ENCODE results near the gene AFDN.

Gene AFDN

GRCh38 chr6:168011291-168011690 is 184.6 kb downstream of the AFDN start:
- H3F3A ChIP-seq (ENCODE audit: insufficient read depth, low read length) = no peaks in the 10 kb centered on the region
- no peaks in the 10 kb centered on the region for H3K9me3 ChIP-seq (replicated peaks; ENCODE audit: insufficient read depth, low read length)
- H4K20me1 ChIP-seq (ENCODE audit: insufficient read depth, low read length) = no peaks in the 10 kb centered on the region
- no peak overlapping the region for H3K9ac ChIP-seq (ENCODE audit: low read length)
- no peak for DNase-seq
- no peaks in the 10 kb centered on the region for H3K36me3 ChIP-seq (replicated peaks; ENCODE audit: insufficient read depth, low read length)
- no peak overlapping the region for H3K27ac ChIP-seq (ENCODE audit: low read length)
- no peak overlapping the region for H3K4me2 ChIP-seq (ENCODE audit: low read depth, low read length)
- H3K9me2 ChIP-seq (replicated peaks; ENCODE audit: insufficient read depth, low read length) = no peaks in the 10 kb centered on the region
- no peak overlapping the region for H3K4me3 ChIP-seq (ENCODE audit: low read length)
- H2AFZ ChIP-seq (ENCODE audit: low read length) = no peak overlapping the region
- H3K4me1 ChIP-seq (ENCODE audit: low read length) = no peaks in the 10 kb centered on the region
- no peaks in the 10 kb centered on the region for H3K79me2 ChIP-seq (ENCODE audit: low read length)
- peaks cover 7% of the 10 kb centered on the region; the same call in 1 of the 2 replicates for H3K27me3 ChIP-seq (replicated peaks; ENCODE audit: insufficient read depth, low read length)
- TF ChIP-seq EZH2phosphoT487 (IDR thresholded peaks at IDR 0.05; ENCODE audit: low read length) (no peak), EZH2 (optimal IDR thresholded peaks at IDR 0.05; ENCODE audit: low read depth, low read length) (no peak)
- TF ChIP-seq, protein P1, sequence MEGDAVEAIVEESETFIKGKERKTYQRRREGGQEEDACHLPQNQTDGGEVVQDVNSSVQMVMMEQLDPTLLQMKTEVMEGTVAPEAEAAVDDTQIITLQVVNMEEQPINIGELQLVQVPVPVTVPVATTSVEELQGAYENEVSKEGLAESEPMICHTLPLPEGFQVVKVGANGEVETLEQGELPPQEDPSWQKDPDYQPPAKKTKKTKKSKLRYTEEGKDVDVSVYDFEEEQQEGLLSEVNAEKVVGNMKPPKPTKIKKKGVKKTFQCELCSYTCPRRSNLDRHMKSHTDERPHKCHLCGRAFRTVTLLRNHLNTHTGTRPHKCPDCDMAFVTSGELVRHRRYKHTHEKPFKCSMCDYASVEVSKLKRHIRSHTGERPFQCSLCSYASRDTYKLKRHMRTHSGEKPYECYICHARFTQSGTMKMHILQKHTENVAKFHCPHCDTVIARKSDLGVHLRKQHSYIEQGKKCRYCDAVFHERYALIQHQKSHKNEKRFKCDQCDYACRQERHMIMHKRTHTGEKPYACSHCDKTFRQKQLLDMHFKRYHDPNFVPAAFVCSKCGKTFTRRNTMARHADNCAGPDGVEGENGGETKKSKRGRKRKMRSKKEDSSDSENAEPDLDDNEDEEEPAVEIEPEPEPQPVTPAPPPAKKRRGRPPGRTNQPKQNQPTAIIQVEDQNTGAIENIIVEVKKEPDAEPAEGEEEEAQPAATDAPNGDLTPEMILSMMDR (IDR thresholded peaks at IDR 0.05; ENCODE audit: low read length) = no peak

DNA sequence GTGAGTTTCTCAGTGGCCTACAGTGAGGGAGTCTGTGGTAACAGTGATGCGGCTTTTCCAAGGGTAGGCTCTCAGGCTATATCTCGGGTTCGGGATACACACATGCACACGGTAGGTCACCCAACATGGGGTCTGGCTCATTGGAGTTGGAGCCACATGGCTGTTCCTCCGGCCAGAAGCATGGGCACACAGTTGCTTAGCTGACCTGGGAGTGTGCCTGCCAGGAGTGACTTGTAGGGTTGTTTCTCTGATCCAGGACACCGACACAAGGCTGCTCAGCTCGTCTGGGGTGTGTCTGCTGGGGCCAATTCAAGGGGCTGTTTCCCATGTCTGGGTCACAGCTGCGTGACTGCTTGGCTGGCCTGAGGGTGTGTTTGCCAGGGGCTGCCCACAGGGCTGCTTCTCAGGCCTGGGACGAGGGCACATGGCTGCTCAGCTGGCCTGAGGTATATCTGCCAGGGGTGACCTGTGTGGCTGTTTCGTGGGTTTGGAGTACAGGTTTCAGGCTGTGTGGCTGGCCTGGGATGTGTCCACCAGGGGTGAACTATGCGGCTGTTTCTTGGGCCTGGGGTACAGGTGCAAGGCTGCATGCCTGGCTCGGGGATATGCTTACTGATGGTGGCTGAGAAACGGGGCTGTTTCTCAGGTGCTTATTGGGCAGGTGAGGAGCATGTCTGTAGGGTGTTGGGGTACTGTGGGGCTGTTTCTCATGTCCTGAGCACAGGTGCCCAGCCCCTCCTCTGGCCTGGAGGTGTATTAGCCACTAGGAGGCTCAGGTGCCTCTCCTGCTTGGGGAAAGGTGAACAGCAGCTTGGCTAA is 185.9 kb downstream of the AFDN start:
- TF ChIP-seq EZH2 (optimal IDR thresholded peaks at IDR 0.05; ENCODE audit: low read depth, low read length) (no peak), EZH2phosphoT487 (IDR thresholded peaks at IDR 0.05; ENCODE audit: low read length) (no peak)
- TF ChIP-seq, protein P1 (IDR thresholded peaks at IDR 0.05; ENCODE audit: low read length) = no peak
- Histone ChIP-seq H3K4me3 (ENCODE audit: low read length) (no peak overlapping the region), H3K9me3 (replicated peaks; ENCODE audit: insufficient read depth, low read length) (no peaks in the 10 kb centered on the region), H3F3A (ENCODE audit: insufficient read depth, low read length) (no peaks in the 10 kb centered on the region), H3K9ac (ENCODE audit: low read length) (no peak overlapping the region), H3K4me1 (ENCODE audit: low read length) (no peaks in the 10 kb centered on the region), H4K20me1 (ENCODE audit: insufficient read depth, low read length) (no peaks in the 10 kb centered on the region), H3K4me2 (ENCODE audit: low read depth, low read length) (no peak overlapping the region), H3K27ac (ENCODE audit: low read length) (no peak overlapping the region), H3K27me3 (replicated peaks; ENCODE audit: insufficient read depth, low read length) (peaks cover 7% of the 10 kb centered on the region; the same call in 1 of the 2 replicates), H3K36me3 (replicated peaks; ENCODE audit: insufficient read depth, low read length) (no peaks in the 10 kb centered on the region), H3K9me2 (replicated peaks; ENCODE audit: insufficient read depth, low read length) (no peaks in the 10 kb centered on the region), H3K79me2 (ENCODE audit: low read length) (no peaks in the 10 kb centered on the region), H2AFZ (ENCODE audit: low read length) (no peak overlapping the region)
- DNase-seq = no peak

GRCh38 chr6:168013250-168013915 is 186.7 kb downstream of the AFDN start:
- Histone ChIP-seq H3K79me2 (ENCODE audit: low read length) (no peaks in the 10 kb centered on the region), H3K9me2 (replicated peaks; ENCODE audit: insufficient read depth, low read length) (no peaks in the 10 kb centered on the region), H3K4me2 (ENCODE audit: low read depth, low read length) (no peak overlapping the region), H4K20me1 (ENCODE audit: insufficient read depth, low read length) (no peaks in the 10 kb centered on the region), H3K9ac (ENCODE audit: low read length) (no peak overlapping the region), H3K4me3 (ENCODE audit: low read length) (no peak overlapping the region), H3K4me1 (ENCODE audit: low read length) (no peaks in the 10 kb centered on the region), H3K27ac (ENCODE audit: low read length) (no peak overlapping the region), H3K27me3 (replicated peaks; ENCODE audit: insufficient read depth, low read length) (peaks cover 7% of the 10 kb centered on the region; the same call in 1 of the 2 replicates), H3K9me3 (replicated peaks; ENCODE audit: insufficient read depth, low read length) (no peaks in the 10 kb centered on the region), H3F3A (ENCODE audit: insufficient read depth, low read length) (no peaks in the 10 kb centered on the region), H3K36me3 (replicated peaks; ENCODE audit: insufficient read depth, low read length) (no peaks in the 10 kb centered on the region), H2AFZ (ENCODE audit: low read length) (no peak overlapping the region)
- TF ChIP-seq EZH2phosphoT487 (IDR thresholded peaks at IDR 0.05; ENCODE audit: low read length) = no peak
- TF ChIP-seq, protein P1 (IDR thresholded peaks at IDR 0.05; ENCODE audit: low read length) = no peak
- no peak for TF ChIP-seq EZH2 (optimal IDR thresholded peaks at IDR 0.05; ENCODE audit: low read depth, low read length)
- no peak for DNase-seq

All from MM.1S (cell line).